NCI-H345 treated with DMSO at 0.1 percent for 48 hours (cell line): ENCODE results near the gene SCYGR7.
"Not testable (repeated sequence)": the region's sequence is repeated elsewhere in the genome, so short reads cannot be mapped to it uniquely, and the experiment has no call there.

ENCODE experiments used
- DNase-seq: peaks from one replicate; lab custom pipeline; 2025; ENCODE audit not compliant: unreplicated experiment; lab: John Stamatoyannopoulos, UW

SCYGR7 gene

DNA sequence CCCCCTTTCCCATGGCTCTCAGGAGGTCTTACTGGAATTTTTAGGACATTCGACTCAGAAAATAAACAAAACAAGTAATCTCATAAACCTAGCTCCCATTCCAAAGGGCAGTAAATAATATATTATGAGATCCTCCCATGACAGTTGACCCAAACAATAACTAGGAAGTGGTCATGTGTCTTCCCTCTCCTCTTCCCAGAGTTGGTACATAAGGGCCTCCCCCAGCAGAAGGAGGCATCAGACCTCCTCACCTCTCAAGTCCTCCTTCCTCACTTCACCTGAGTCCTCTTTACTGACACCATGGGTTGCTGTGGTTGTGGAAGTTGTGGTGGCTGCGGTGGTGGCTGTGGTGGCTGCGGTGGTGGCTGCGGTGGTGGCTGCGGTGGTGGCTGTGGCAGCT, at the start of gene SCYGR7:
TSS of gene SCYGR7 (plus strand) at position 301 of the 400 bp plus-strand sequence. CDS start at position 301, 0 bp downstream.
- DNase-seq: no peak

GRCh38 chr2:227684258-227684657, 43.9 kb upstream of the SCYGR7 start:
- DNase-seq: no peak

- DNase-seq: no peak
Observed at GRCh38 chr2:227687189-227687588, 40.9 kb upstream of the SCYGR7 start.

DNA sequence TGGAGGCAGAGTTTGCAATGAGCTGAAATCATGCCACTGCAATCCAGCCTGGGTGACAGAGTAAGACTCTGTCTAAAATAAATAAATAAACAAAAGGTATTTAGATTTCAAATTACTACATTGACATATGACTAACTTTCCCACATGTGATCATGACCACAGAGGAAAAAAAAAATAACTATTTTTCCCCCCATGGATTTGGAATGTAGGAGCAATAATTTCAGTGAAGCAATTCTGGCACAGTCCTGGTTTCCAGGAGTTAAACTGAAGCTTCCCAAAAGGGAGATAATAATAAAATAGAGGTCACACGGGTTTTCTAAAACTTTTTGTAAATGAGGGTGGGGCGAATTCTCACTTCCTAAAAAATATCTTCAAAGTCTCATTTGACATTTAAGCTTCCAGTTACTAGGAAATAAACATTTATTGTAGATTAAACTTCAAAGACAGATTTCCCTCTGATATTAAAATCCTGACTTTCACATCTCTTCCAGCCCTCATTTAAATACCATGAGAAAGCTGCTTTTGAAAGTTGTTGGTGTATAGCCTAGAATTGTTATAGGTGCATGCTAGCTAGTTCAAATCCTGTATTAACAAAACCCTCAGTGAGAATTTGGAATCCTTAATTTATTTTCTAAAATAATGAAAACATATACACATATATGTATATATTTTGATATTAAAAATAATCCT, 31.0 kb upstream of the SCYGR7 start:
- DNase-seq: no peak

GRCh38 chr2:227701556-227701955, 26.6 kb upstream of the SCYGR7 start:
- no peak for DNase-seq

DNA sequence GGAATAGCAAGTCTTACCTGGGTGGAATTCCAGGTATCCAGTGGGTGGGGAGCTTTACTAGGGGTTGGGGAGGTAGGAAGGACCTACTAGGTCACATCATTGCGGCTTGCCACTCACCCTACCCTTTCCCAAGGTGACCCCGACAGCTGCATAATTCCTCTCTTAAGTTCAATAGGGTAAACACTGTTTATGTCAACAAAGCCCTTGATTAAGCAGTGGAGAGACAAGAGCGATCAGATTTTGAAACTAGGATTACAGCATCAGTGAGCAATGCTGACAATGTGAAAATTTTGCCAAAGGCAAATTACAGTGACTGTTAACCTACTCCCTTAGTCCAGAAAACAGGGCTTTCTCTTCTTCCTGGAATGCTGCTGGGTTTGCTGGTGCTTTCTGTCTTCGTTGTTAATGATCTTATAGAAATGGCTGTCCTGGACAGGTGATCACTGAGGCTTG, 24.8 kb upstream of the SCYGR7 start:
- DNase-seq: no peak

GRCh38 chr2:227703961-227704360, 24.2 kb upstream of the SCYGR7 start:
- no peak for DNase-seq

GRCh38 chr2:227706859-227707258, 21.3 kb upstream of the SCYGR7 start:
- no peak for DNase-seq

DNA sequence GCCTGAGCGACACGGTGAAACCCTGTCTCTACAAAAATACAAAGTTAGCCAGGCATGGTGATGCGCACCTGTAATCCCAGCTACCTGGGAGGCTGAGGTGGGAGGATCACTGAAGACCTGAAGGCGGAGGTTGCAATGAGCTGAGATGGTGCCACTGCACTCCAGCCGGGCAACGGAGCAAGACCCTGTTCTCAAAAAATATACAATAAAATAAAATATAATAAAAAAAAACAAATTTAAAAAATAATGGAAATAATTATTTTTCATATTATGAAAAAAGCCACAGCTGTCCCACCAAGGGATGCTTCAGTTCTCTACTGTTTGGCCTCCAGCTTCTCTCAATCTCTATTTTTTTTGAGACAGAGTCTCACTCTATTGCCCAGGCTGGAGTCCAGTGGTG, 20.7 kb upstream of the SCYGR7 start:
- no peak for DNase-seq

- DNase-seq: no peak
Observed at GRCh38 chr2:227710986-227711385, 17.1 kb upstream of the SCYGR7 start.

DNA sequence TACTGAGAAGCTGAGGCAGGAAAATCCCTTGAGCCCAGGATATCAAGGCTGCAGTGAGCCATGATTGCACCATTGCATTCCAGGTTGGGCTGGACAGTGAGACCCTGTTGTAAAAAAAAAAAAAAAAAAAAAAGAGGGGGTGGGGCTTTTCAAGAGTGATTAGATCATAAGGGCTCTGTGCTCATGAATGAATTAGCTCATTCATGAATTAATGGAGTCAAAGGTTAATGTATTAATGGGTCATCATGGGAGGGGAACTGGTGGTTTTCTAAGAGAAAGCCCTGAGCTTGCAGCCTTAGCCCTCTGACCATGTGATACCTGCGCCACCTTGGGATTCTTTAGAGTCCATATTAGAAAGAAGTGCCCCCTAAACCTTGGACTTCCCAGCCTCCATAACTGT, 14.8 kb upstream of the SCYGR7 start:
- DNase-seq: no peak

GRCh38 chr2:227716501-227716900, 11.6 kb upstream of the SCYGR7 start:
- no peak for DNase-seq

GRCh38 chr2:227717687-227718567, 10.2 kb upstream of the SCYGR7 start, which contains the start of gene SLC19A3:
Gene SLC19A3 (minus strand): TSS chr2:227718028. CDS start chr2:227702318, 15,710 bp downstream.
- DNase-seq: peak; percentile 18

GRCh38 chr2:227719641-227720040, 8.5 kb upstream of the SCYGR7 start:
- no peak for DNase-seq

DNA sequence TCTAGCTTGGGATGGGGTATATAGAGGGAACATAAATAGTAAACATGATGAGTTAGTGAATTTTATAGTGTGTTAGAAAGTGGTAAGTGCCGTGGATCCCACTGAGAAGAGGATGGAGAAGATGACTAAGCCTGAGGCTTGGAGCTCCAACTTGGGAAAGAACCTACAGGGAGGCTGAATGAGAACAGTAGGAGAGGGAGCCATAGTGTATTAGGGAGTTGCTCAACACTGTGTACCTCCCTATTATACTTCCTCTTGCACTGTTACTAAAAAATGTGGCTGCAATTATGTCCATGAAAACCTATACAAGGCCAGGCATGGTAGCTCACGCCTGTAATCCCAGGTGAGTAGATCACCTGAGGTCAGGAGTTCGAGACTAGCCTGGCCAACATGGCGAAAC, 7.5 kb upstream of the SCYGR7 start:
- no peak for DNase-seq

GRCh38 chr2:227722821-227723220, 5.3 kb upstream of the SCYGR7 start:
- not testable (repeated sequence) for DNase-seq

DNA sequence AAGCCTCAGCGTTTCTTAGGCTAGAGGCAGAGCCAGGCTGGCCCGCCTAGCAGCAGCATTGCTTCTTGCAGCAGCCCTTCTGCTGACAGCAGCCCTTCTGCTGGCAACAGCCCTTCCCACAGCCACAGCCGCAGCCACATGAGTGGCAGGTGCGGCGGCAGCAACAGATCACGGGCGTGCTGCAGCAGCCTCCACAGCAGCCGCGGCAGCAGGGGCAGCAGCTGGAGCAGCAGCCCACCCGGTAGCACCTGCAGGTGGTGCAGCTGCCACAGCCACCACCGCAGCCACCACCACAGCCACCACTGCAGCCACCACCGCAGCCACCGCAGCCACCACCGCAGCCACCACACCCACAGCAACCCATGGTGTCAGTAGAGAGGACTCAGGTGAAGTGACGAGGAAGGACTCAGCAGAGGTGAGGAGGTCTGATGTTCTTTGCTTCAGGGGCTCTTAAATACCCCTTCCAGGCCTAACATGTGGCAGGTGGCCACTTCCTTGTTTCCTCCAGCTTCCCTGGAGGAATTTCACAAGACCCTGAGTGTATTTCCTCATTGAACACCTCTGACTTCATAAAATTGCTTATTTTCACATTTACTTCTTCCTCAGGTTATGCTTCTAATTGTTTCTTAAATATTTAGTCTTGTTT, 3.6 kb upstream of the SCYGR7 start, which contains the start of gene SCYGR6:
TSS of gene SCYGR6 (minus strand) at position 364 of the 646 bp plus-strand sequence. CDS start at position 364, 0 bp downstream.
- DNase-seq: no peak

GRCh38 chr2:227739351-227739750, 11.2 kb downstream of the SCYGR7 start:
- no peak for DNase-seq

- not testable (repeated sequence) for DNase-seq
Observed at GRCh38 chr2:227740705-227741104, 12.6 kb downstream of the SCYGR7 start.

DNA sequence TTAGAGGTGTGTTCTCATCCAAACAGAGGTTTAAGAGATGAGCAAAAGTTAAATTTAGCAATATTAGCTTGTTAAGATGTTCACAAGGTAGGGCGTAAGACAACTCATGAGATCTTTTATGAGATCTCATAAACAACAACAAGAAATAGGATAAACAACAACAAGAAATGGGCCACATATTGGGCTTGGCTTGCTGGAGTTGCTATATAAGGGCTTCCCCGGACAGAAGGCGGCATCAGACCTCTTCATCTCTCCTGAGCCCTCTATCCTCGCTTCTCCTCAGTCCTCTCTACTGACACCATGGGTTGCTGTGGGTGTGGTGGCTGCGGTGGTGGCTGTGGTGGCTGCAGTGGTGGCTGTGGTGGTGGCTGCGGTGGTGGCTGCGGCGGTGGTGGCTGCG, 17.5 kb downstream of the SCYGR7 start, which contains the start of gene SCYGR8:
TSS of gene SCYGR8 (plus strand) at position 301 of the 400 bp plus-strand sequence. CDS start at position 301, 0 bp downstream.
- DNase-seq: no peak

- no peak for DNase-seq
Observed at GRCh38 chr2:227748079-227748478, 19.9 kb downstream of the SCYGR7 start.
